Aorta (tissue), 5 donors: ENCODE results near the gene KCNQ1. TPM values are rescaled to one million over a fixed set of nuclear protein-coding genes. Genes with fewer than 3 reads are reported as not detected.

Source experiments
- ATAC-seq: fragments of 200-7000 bp; cut with Tn5 transposase; one replicate; pipeline ENCODE4 v1.9.1; 2022; ENCODE audit warnings: moderate library complexity; ENCODE audit not compliant: low FRiP score
- DNase-seq, 2 donors: peaks; one replicate each; pipeline ENCODE4 v3.0.0-alpha.2; 2020
- H3K27ac ChIP-seq, 2 donors: one replicate each; pipeline ENCODE4 v1.5.1; 2013; ENCODE audit warnings: low read length in 2 of 2, mild to moderate bottlenecking in 2 of 2, moderate library complexity in 2 of 2, control low read depth in 1 of 2, inconsistent platforms in 1 of 2, low read depth in 1 of 2
- H3K27me3 ChIP-seq, 2 donors: one replicate each; pipeline ENCODE4 v1.6.1; 2013; ENCODE audit warnings: control low read depth in 1 of 2, low read length in 1 of 2, mild to moderate bottlenecking in 1 of 2, moderate library complexity in 1 of 2; ENCODE audit not compliant: insufficient read depth in 2 of 2, control insufficient read depth in 1 of 2
- H3K36me3 ChIP-seq, 2 donors: one replicate each; pipeline ENCODE4 v1.6.1; 2013; ENCODE audit warnings: control low read depth in 1 of 2, low read length in 1 of 2, mild to moderate bottlenecking in 1 of 2; ENCODE audit not compliant: insufficient read depth in 2 of 2, control insufficient read depth in 1 of 2
- H3K4me1 ChIP-seq, 2 donors: one replicate each; pipeline ENCODE4 v1.6.1; 2013; ENCODE audit warnings: low read length in 2 of 2, control low read depth in 1 of 2, mild to moderate bottlenecking in 1 of 2, moderate library complexity in 1 of 2; ENCODE audit not compliant: insufficient read depth in 2 of 2, control insufficient read depth in 1 of 2
- H3K4me3 ChIP-seq, 2 donors: one replicate each; pipeline ENCODE4 v1.5.1; 2013; ENCODE audit warnings: low read length in 2 of 2, control low read depth in 1 of 2, mild to moderate bottlenecking in 1 of 2
- H3K9me3 ChIP-seq: one replicate; pipeline ENCODE4 v1.6.1; 2013; ENCODE audit warnings: mild to moderate bottlenecking, low read length; ENCODE audit not compliant: control insufficient read depth
- WGBS, 2 donors: extraction: QIAGEN DNeasy Blood & Tissue Kit; methylation state at CpG; one replicate each; pipeline ENCODE4 v1.1.7; 2013; 5-methylcytosine and 5-hydroxymethylcytosine counted together
- intact Hi-C, 2 donors: fragments of 100-400 bp; cut with DNase I; formaldehyde crosslinking; loops; one replicate each; pipeline versions ENCODE4 v1.14.2 to v1.15.0; 2022
- polyA plus RNA-seq, 2 donors: library from polyadenylated mRNA; stranded (reverse); fragments of 200-250 nt; gene quantifications; one replicate each; pipeline ENCODE4 v1.2.3, GENCODE V29; 2013
- total RNA-seq, 2 donors: library from RNA; stranded (reverse); fragmentation: NEBNext Ultra II Directional; extraction: Animal tissue kit (Norgen Biotek cat#: 25700); gene quantifications; one replicate each; pipeline ENCODE4 v1.2.1, GENCODE V29; 2021
- donor health status: healthy with polysubstance abuse.
- donor health status: Bipolar disorder and iron deficiency.
- donor health status: DM: no; HTN: no; CAD: no.
- donor health status: DM: no; HTN: no; CAD: no.
- donor health status: DM: yes; HTN: yes; CAD: no.

KCNQ1 gene
- total and polyA plus RNA-seq, 4 donors: 0.67 to 11.5 (median 5.8) TPM

GRCh38 chr11:2715716-2716350 lies 271.0 kb downstream of the KCNQ1 start:
- Histone ChIP-seq H3K4me1 (no peaks in the 10 kb centered on the region), H3K4me3 (no peak overlapping the region), H3K27ac (no peak overlapping the region), H3K36me3 (no peaks in the 10 kb centered on the region), H3K27me3 (no peaks in the 10 kb centered on the region), H3K9me3 (no peaks in the 10 kb centered on the region)
- 91% methylated on average over 15 of the region's 15 CpGs for WGBS, 2 donors
- DNase-seq (no peak), ATAC-seq (no peak)
- intact Hi-C loops: no loop called here

- 68 to 77% methylated on average over 14 of the region's 14 CpGs for WGBS, 2 donors
- no peaks in the 10 kb centered on the region for H3K27me3 ChIP-seq
- no peak overlapping the region for H3K4me3 ChIP-seq
- H3K27ac ChIP-seq: no peak overlapping the region
- intact Hi-C loops: no loop called here
- H3K9me3 ChIP-seq: no peaks in the 10 kb centered on the region
- H3K36me3 ChIP-seq: no peaks in the 10 kb centered on the region
- no peaks in the 10 kb centered on the region for H3K4me1 ChIP-seq
- ATAC-seq (no peak), DNase-seq (no peak)
These were observed 271.7 kb downstream of the KCNQ1 start for GRCh38 chr11:2716376-2717095.

- no peaks in the 10 kb centered on the region for H3K36me3 ChIP-seq
- WGBS, 2 donors: 94 to 95% methylated on average over 22 of the region's 22 CpGs
- ATAC-seq (no peak), DNase-seq (no peak)
- H3K4me1 ChIP-seq: no peaks in the 10 kb centered on the region
- intact Hi-C loops: no loop called here
- H3K27me3 ChIP-seq: no peaks in the 10 kb centered on the region
- no peak overlapping the region for H3K4me3 ChIP-seq
- H3K9me3 ChIP-seq: no peaks in the 10 kb centered on the region
- no peak overlapping the region for H3K27ac ChIP-seq
These were observed 272.9 kb downstream of the KCNQ1 start for GRCh38 chr11:2717561-2718325.

- no peak for DNase-seq
- no peak overlapping the region for H3K4me3 ChIP-seq
- intact Hi-C loops: no loop called here
- H3K27me3 ChIP-seq: no peaks in the 10 kb centered on the region
- H3K36me3 ChIP-seq: no peaks in the 10 kb centered on the region
- ATAC-seq: no peak
- WGBS, 2 donors: 95 to 97% methylated on average over 11 of the region's 11 CpGs
- H3K4me1 ChIP-seq: no peaks in the 10 kb centered on the region
- no peaks in the 10 kb centered on the region for H3K9me3 ChIP-seq
- no peak overlapping the region for H3K27ac ChIP-seq
These were observed 274.1 kb downstream of the KCNQ1 start for GRCh38 chr11:2718817-2719438.

- ATAC-seq (no peak), DNase-seq (no peak)
- intact Hi-C loops: no loop called here
These were observed 275.2 kb downstream of the KCNQ1 start for GRCh38 chr11:2719831-2720590.

GRCh38 chr11:2721210-2721916 lies 276.6 kb downstream of the KCNQ1 start:
- Histone ChIP-seq H3K27ac (no peak overlapping the region), H3K4me1 (no peaks in the 10 kb centered on the region), H3K9me3 (no peaks in the 10 kb centered on the region), H3K27me3 (no peaks in the 10 kb centered on the region), H3K4me3 (no peak overlapping the region), H3K36me3 (no peaks in the 10 kb centered on the region)
- DNase-seq (no peak), ATAC-seq (no peak)
- WGBS, 2 donors: 94 to 97% methylated on average over 27 of the region's 27 CpGs
- intact Hi-C loops: no loop called here

More at GRCh38 chr11:2719831-2720590, 275.2 kb downstream of the KCNQ1 start:
- Histone ChIP-seq H3K27ac (no peak overlapping the region), H3K4me1 (no peaks in the 10 kb centered on the region), H3K4me3 (no peak overlapping the region), H3K9me3 (no peaks in the 10 kb centered on the region), H3K27me3 (no peaks in the 10 kb centered on the region), H3K36me3 (no peaks in the 10 kb centered on the region)
- 84 to 90% methylated on average over 17 of the region's 17 CpGs for WGBS, 2 donors

GRCh38 chr11:2722955-2723354 lies 278.1 kb downstream of the KCNQ1 start:
- WGBS, 2 donors: 92 to 98% methylated on average over 13 to 15 of the region's 15 CpGs
- ATAC-seq (no peak), DNase-seq (no peak)
- H3K4me1 ChIP-seq: no peaks in the 10 kb centered on the region
- H3K4me3 ChIP-seq: no peak overlapping the region
- no peaks in the 10 kb centered on the region for H3K36me3 ChIP-seq
- no peak overlapping the region for H3K27ac ChIP-seq
- intact Hi-C loops: no loop called here
- no peaks in the 10 kb centered on the region for H3K27me3 ChIP-seq
- H3K9me3 ChIP-seq: no peaks in the 10 kb centered on the region

- intact Hi-C loops: no loop called here
- Histone ChIP-seq H3K4me1 (no peaks in the 10 kb centered on the region), H3K4me3 (no peak overlapping the region), H3K27ac (no peak overlapping the region), H3K27me3 (no peaks in the 10 kb centered on the region), H3K36me3 (no peaks in the 10 kb centered on the region), H3K9me3 (no peaks in the 10 kb centered on the region)
- 96% methylated on average over 16 of the region's 16 CpGs for WGBS, 2 donors
- no peak for DNase-seq
- ATAC-seq: no peak
These were observed 279.3 kb downstream of the KCNQ1 start for GRCh38 chr11:2724104-2724503.
